Measurements from ENCODE around the gene LYPD6B. TPM values are rescaled to one million over a fixed set of nuclear protein-coding genes. Genes with fewer than 3 reads are reported as not detected.
A peak's percentile ranks its signal among the peaks of the same experiment; 100 is the strongest.

Gene LYPD6B
- total RNA-seq, 8 experiments from 2014 or later = 0.46 to 2.1 (median 0.90) TPM; not detected in 2

GRCh38 chr2:149119368-149119767, 80.9 kb downstream of the LYPD6B start:
- peaks cover 6 to 19% of the 10 kb centered on the region in 2 donors for H3K4me1 ChIP-seq (replicated peaks in 1 of 2)
- 29 to 69% (median 45%) methylated on average over 1 to 6 of the region's 6 CpGs; no CpG with 5 or more reads in 1 of the 10 experiments for WGBS, 10 experiments
- peak in 5 of 8 experiments; percentile 48 to 89 (median 64) for ATAC-seq (replicated peaks in 6 of 8)
- H3K27ac ChIP-seq = peak overlapping the region in 1 of 2 donors; percentile 25
- no peak overlapping the region for H3K4me3 ChIP-seq
- in situ Hi-C loops (cut with MboI; ENCODE audit: low pct_unique_long_range_greater_than_20kb in 2 of 9, low sequenced_read_pairs in 9 of 9, unreplicated experiment in 9 of 9) = no loop called here

GRCh38 chr2:149122516-149122915, 84.0 kb downstream of the LYPD6B start:
- Histone ChIP-seq H3K4me1 (replicated peaks in 1 of 2) (peaks cover 6 to 19% of the 10 kb centered on the region in 2 donors), H3K4me3 (no peak overlapping the region), H3K27ac (no peak overlapping the region)
- in situ Hi-C loops (cut with MboI; ENCODE audit: low pct_unique_long_range_greater_than_20kb in 2 of 9, low sequenced_read_pairs in 9 of 9, unreplicated experiment in 9 of 9) = no loop called here
- 36 to 86% (median 75%) methylated on average over 1 of the region's 2 CpGs; no CpG with 5 or more reads in 7 of the 10 experiments for WGBS, 10 experiments
- peak in 2 of 8 experiments; percentile 41 to 75 for ATAC-seq (replicated peaks in 6 of 8)

- no peak overlapping the region for H3K27ac ChIP-seq
- in situ Hi-C loops (cut with MboI; ENCODE audit: low pct_unique_long_range_greater_than_20kb in 2 of 9, low sequenced_read_pairs in 9 of 9, unreplicated experiment in 9 of 9) = no loop called here
- H3K4me3 ChIP-seq = no peak overlapping the region
- no peak for ATAC-seq (replicated peaks in 6 of 8)
- H3K4me1 ChIP-seq (replicated peaks in 1 of 2) = no peaks in the 10 kb centered on the region
- 47 to 100% (median 67%) methylated on average over 1 to 6 of the region's 6 CpGs; no CpG with 5 or more reads in 1 of the 10 experiments for WGBS, 10 experiments
Observed at GRCh38 chr2:149125031-149125725, 86.7 kb downstream of the LYPD6B start.

GRCh38 chr2:149129433-149129832, 90.9 kb downstream of the LYPD6B start:
- ATAC-seq (replicated peaks in 6 of 8) = no peak
- Histone ChIP-seq H3K27ac (no peak overlapping the region), H3K4me1 (replicated peaks in 1 of 2) (no peaks in the 10 kb centered on the region), H3K4me3 (no peak overlapping the region)
- WGBS, 10 experiments = 0 to 100% (median 70%) methylated on average over 1 to 2 of the region's 2 CpGs; no CpG with 5 or more reads in 4 of the 10 experiments
- in situ Hi-C loops (cut with MboI; ENCODE audit: low pct_unique_long_range_greater_than_20kb in 2 of 9, low sequenced_read_pairs in 9 of 9, unreplicated experiment in 9 of 9) = no loop called here

- in situ Hi-C loops (cut with MboI; ENCODE audit: low pct_unique_long_range_greater_than_20kb in 2 of 9, low sequenced_read_pairs in 9 of 9, unreplicated experiment in 9 of 9) = no loop called here
- Histone ChIP-seq H3K4me3 (no peak overlapping the region), H3K4me1 (replicated peaks in 1 of 2) (no peaks in the 10 kb centered on the region), H3K27ac (no peak overlapping the region)
- ATAC-seq (replicated peaks in 6 of 8) = peak in 1 of 8 experiments; percentile 25
- WGBS, 10 experiments = 14 to 100% (median 44%) methylated on average over 1 to 3 of the region's 3 CpGs; no CpG with 5 or more reads in 1 of the 10 experiments
Observed at GRCh38 chr2:149132339-149132738, 93.8 kb downstream of the LYPD6B start.

GRCh38 chr2:149132901-149133300, 94.4 kb downstream of the LYPD6B start:
- no peak for ATAC-seq (replicated peaks in 6 of 8)
- WGBS, 10 experiments = 50 to 91% (median 86%) methylated on average over 1 of the region's 1 CpG; no CpG with 5 or more reads in 5 of the 10 experiments
- in situ Hi-C loops (cut with MboI; ENCODE audit: low pct_unique_long_range_greater_than_20kb in 2 of 9, low sequenced_read_pairs in 9 of 9, unreplicated experiment in 9 of 9) = no loop called here

GRCh38 chr2:149134335-149134923, 95.9 kb downstream of the LYPD6B start:
- 67 to 94% (median 80%) methylated on average over 2 to 4 of the region's 5 CpGs; no CpG with 5 or more reads in 2 of the 10 experiments for WGBS, 10 experiments
- in situ Hi-C loops (cut with MboI; ENCODE audit: low pct_unique_long_range_greater_than_20kb in 2 of 9, low sequenced_read_pairs in 9 of 9, unreplicated experiment in 9 of 9) = no loop called here

More at GRCh38 chr2:149132901-149133300, 94.4 kb downstream of the LYPD6B start:
- H3K27ac ChIP-seq = no peak overlapping the region
- no peak overlapping the region for H3K4me3 ChIP-seq
- no peaks in the 10 kb centered on the region for H3K4me1 ChIP-seq (replicated peaks in 1 of 2)

GRCh38 chr2:149136111-149136510, 97.6 kb downstream of the LYPD6B start:
- Histone ChIP-seq H3K4me1 (replicated peaks in 1 of 2) (peaks cover 3 to 14% of the 10 kb centered on the region in 2 donors), H3K4me3 (no peak overlapping the region), H3K27ac (no peak overlapping the region)
- in situ Hi-C loops (cut with MboI; ENCODE audit: low pct_unique_long_range_greater_than_20kb in 2 of 9, low sequenced_read_pairs in 9 of 9, unreplicated experiment in 9 of 9) = no loop called here
- 40 to 100% (median 88%) methylated on average over 1 to 4 of the region's 4 CpGs; no CpG with 5 or more reads in 1 of the 10 experiments for WGBS, 10 experiments
- ATAC-seq (replicated peaks in 6 of 8) = no peak

More at GRCh38 chr2:149134335-149134923, 95.9 kb downstream of the LYPD6B start:
- Histone ChIP-seq H3K27ac (no peak overlapping the region), H3K4me3 (no peak overlapping the region), H3K4me1 (replicated peaks in 1 of 2) (peaks cover 0 to 5% of the 10 kb centered on the region in 2 donors)
- ATAC-seq (replicated peaks in 6 of 8) = peak in 1 of 8 experiments; percentile 23

- 55 to 96% (median 87%) methylated on average over 1 to 5 of the region's 5 CpGs for WGBS, 10 experiments
- Histone ChIP-seq H3K4me3 (no peak overlapping the region), H3K4me1 (replicated peaks in 1 of 2) (peaks cover 3 to 14% of the 10 kb centered on the region in 2 donors), H3K27ac (no peak overlapping the region)
- in situ Hi-C loops (cut with MboI; ENCODE audit: low pct_unique_long_range_greater_than_20kb in 2 of 9, low sequenced_read_pairs in 9 of 9, unreplicated experiment in 9 of 9) = no loop called here
- ATAC-seq (replicated peaks in 6 of 8) = peak in 2 of 8 experiments; percentile 25 to 56
Observed at GRCh38 chr2:149141046-149141445, 102.5 kb downstream of the LYPD6B start.

GRCh38 chr2:149143734-149144133, 105.2 kb downstream of the LYPD6B start:
- 63 to 100% (median 88%) methylated on average over 1 of the region's 1 CpG; no CpG with 5 or more reads in 5 of the 10 experiments for WGBS, 10 experiments
- Histone ChIP-seq H3K27ac (no peak overlapping the region), H3K4me3 (no peak overlapping the region), H3K4me1 (replicated peaks in 1 of 2) (peaks cover 3 to 14% of the 10 kb centered on the region in 2 donors)
- no peak for ATAC-seq (replicated peaks in 6 of 8)
- in situ Hi-C loops (cut with MboI; ENCODE audit: low pct_unique_long_range_greater_than_20kb in 2 of 9, low sequenced_read_pairs in 9 of 9, unreplicated experiment in 9 of 9) = no loop called here

GRCh38 chr2:149145314-149146295, 107.1 kb downstream of the LYPD6B start:
- peak in 2 of 8 experiments; percentile 44 to 53 for ATAC-seq (replicated peaks in 6 of 8)
- no peak overlapping the region for H3K27ac ChIP-seq
- no peak overlapping the region for H3K4me3 ChIP-seq
- no peaks in the 10 kb centered on the region for H3K4me1 ChIP-seq (replicated peaks in 1 of 2)
- 22 to 100% (median 81%) methylated on average over 2 to 8 of the region's 10 CpGs; no CpG with 5 or more reads in 1 of the 10 experiments for WGBS, 10 experiments
- in situ Hi-C loops (cut with MboI; ENCODE audit: low pct_unique_long_range_greater_than_20kb in 2 of 9, low sequenced_read_pairs in 9 of 9, unreplicated experiment in 9 of 9) = no loop called here

- no peak for ATAC-seq (replicated peaks in 6 of 8)
- Histone ChIP-seq H3K4me1 (replicated peaks in 1 of 2) (no peaks in the 10 kb centered on the region), H3K4me3 (no peak overlapping the region), H3K27ac (no peak overlapping the region)
- in situ Hi-C loops (cut with MboI; ENCODE audit: low pct_unique_long_range_greater_than_20kb in 2 of 9, low sequenced_read_pairs in 9 of 9, unreplicated experiment in 9 of 9) = no loop called here
- 14 to 92% (median 66%) methylated on average over 1 to 7 of the region's 8 CpGs; no CpG with 5 or more reads in 2 of the 10 experiments for WGBS, 10 experiments
Observed at GRCh38 chr2:149146876-149147275, 108.4 kb downstream of the LYPD6B start.
